Stimulated activated CD4-positive, alpha-beta T cell treated with anti-CD3 and anti-CD28 coated beads, TNF-alpha, amount 100 ng/mL, for 48 hours (primary cell): ENCODE data around the gene CPZ.

ENCODE experiments used
- DNase-seq, 3 donors: peaks; one replicate each; pipeline ENCODE4 v3.0.0-alpha.2; 2020; ENCODE audit warnings: low read depth in 3 of 3

CPZ gene

DNA sequence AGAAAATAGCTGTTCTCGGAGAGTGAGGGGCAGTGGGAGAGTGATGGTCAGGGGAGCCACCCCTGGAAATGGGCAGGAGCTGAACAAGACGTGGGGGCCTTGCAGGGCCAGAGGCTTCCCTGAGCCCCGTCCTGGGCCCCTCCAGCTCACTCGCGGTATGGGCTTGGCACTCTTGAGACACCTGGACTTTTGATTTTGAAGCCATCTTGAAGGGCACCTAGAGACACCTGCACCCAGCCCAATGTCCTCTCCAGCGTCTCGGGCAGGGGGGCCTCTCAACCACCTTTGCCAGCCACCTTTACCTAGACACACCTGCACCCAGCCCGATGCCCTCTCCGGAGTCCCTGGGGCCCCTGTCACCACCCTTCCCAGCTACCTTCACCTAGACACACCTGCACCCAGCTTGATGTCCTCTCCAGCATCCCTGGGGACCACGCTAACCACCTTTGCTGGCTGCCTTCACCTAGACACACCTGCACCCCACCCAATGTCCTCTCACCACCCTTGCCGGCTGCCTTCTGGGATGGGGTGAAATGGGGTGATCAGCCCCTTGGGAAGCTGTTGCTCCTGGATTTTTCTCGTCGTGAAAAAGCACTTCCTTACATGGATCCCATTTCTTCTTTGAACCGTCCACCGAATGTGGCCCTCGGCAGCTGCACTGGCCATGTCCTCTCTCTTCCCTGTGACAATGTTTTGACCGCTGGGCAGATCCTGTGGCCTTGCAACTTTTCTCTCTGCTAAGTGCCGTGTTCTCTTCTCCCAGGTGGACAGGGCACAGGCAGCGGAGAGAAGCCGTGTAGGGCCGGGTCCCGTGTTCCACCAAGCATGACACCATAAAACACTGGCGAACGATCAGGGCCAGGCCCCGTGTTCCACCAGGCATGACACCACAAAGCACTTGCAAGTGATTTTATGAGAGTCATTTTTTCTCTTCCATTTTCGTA, 47.5 kb downstream of the CPZ start:
- no peak for DNase-seq

DNA sequence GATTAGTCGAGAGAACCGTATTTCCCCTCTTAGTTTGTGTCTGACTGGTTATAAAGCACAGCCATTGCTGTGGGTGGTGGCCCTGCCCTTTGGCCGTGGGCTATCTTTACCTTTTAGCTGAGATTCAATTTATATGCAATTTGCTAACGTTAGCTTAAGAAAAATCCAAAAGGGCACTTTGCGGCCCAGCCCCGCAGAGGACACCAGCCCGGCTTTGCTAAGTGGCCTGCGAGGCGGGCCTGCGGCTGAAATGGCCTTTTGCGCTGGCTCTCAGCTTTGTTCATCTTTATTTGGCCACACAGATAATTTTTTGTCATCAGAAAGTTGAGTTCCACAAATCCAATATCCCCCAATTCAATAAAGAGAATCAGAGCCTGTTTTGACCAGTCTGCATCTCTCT, 48.3 kb downstream of the CPZ start:
- DNase-seq: no peak

DNA sequence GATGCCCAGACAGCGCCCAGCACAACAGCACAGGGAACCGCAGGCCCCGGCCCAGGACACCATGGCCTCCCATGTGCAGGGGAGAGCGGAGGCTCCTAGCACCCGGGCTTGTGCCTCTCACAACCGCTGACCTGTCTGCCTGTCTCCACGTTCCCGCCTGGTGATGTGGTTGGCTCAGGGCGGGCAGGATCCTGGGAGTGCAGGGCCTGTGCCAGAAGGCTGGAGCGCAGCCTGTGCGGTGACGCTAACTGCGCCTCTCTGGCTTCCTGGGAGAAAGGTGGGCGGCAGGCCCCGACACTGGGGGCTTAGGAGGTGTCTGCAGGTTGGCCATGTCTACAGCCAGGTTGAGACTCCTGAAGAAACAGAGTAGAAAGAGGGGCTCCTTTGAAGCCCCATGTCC, 48.7 kb downstream of the CPZ start:
- DNase-seq: no peak

DNA sequence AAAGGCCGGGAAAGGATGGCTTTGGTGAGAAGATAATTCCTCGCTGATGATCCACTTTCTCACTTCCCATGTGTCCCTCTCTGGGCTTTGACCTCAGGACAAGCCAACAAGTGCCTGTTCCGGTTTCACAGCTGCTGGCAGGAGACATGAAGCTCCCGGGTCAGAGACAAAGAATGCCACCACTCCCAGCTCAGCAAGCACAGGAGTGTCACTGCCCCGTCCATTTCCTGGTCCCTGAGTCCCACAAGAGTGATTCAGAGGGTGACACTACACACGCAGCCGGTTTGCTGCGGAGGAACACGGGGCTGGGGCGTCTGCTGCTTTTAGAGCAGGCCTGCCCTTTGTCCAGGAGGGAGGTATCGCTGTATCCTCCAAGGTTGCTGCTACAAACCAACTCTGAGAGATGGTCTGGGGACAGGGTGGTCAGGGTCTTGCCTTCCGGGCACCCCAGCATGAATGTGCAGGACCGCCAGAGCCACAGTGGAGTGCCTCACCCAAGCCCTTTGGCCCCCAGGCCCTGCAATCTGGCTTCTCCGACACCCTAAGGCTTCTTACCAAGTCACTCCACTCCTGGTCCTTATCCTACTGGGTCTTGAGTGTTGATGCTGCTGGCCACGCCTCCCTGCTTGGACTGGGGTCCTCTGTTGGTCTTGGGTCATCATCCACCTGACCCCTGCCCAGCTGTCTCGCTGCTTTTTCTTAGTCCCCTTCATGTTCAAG, 49.5 kb downstream of the CPZ start:
- no peak for DNase-seq

DNA sequence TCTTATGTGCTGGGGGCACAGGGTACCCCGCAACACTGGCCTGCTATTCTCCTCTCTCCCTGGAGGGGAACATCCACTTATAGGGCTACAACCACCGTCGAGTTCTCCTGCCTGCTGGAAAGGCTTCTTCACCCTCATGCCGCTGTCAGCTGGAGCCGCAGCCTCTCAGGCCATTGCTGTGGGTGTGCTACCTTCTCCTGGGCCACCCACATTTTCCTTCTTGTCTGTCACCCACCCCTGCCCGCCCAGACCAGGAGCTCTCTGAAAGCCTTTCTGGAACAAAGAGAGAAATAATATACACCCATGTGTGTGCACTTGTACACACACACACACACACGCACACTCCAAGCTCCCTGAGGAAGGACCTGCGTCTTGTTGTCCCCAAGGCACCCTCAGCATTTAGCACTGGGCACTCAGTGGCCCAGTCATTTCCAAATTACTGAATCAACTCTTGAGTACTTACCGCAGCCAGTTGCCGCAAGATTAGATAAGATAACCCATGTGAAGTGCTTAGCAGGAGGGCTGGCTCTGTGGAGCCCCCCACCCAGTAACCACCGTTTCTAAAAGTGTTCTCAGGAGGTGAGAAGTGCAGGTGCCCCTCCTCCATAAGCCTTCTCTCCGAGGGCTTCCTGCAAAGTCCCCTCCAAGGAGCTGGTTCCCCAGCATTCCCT, 50.2 kb downstream of the CPZ start:
- no peak for DNase-seq

DNA sequence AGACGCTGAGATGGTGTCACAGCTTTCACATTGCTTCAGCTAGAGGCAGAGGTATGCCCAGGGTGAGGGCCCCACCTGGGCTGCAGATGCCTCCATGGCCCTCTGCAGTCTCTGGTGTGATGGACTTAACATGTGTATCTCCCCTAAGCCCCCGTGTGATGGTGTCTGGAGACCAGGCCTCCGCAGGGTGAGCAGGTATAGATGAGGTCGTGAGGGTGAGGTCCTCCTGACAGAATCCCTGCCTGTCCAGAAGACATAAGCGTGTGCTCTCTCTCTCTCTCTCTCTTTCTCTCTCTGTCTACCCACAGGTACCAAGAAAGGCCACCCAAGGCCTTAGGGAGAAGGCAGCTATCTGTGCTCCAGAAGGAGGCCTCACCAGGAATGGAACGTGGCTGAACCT, 50.9 kb downstream of the CPZ start:
- DNase-seq: no peak

DNA sequence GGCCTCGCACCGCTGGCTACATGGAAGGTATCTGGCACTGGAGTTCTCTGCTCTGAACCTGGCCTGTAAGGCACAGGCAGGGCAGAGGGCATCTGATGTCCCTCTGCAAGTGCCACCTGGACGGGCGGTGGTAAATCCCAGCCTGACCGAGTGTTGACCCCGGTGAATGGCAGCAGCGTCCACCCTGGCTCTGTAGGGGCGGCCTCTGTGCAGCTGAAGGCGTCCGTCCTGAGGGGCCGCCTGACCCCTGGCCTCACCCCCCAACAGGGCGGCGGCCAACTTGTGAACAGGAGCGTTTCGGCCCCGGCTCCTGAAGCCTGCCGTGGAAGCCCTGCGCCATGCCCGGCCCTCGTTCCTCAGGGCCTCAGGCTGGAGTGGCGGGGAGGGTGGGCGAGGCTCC, 51.4 kb downstream of the CPZ start:
- no peak for DNase-seq

DNA sequence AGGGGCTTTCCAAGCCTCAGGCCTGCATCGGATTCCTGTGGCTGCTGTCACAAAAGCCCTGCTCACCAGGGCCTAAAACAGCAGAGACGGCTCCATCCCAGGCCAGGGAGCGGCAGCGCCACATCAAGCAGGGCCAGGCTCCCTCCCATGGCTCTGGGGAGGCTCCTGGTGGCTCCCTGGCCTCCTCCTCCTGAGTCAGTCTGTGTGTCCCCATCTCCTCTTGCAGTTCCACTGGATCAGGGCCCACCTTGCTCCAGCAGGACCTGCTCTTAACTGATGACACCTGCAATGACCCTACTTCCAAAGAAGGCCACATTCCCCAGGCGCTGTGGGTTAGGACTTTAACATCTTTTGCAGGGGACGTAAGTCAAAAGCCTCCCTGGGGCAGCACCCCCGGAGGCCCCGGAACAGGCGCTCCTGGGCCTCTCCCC, 51.9 kb downstream of the CPZ start:
- DNase-seq: no peak

DNA sequence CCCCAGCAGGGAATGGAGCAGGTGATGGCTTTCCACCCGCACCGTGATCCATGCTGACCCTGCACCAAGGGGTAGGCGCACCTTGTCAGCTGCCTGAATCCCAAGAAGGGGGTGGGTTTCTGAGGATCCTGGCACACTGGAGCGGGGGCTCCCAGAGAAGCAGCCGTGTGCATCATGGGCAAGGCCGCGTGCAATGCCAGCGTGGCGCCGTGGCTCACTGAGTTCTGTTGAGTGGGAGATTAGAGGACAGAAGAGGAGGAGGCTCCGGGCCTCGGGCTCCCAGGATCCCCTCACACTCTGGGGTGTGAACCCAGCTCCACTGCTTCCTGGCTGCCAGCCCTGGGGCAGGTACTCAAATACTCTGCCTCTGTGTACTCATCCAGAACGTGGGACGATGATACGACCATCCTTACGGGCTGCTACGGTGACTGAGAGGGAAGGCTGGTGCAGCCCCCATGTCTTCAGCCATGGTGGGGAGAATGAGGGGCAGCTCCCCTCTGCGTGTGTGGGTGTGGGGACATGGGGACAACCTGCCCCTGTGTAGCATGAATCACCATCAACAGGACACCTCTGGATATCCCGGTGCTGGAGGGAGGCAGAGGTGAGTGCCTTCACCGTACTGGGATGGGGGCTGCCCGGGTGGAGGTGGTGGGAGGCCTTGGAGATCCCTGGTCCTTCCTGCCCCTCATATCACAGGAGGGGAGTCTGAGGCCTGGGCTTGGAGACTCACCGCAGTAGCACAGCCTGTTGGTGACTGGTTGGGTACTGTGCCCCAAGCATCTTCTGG, 52.6 kb downstream of the CPZ start:
- no peak for DNase-seq

DNA sequence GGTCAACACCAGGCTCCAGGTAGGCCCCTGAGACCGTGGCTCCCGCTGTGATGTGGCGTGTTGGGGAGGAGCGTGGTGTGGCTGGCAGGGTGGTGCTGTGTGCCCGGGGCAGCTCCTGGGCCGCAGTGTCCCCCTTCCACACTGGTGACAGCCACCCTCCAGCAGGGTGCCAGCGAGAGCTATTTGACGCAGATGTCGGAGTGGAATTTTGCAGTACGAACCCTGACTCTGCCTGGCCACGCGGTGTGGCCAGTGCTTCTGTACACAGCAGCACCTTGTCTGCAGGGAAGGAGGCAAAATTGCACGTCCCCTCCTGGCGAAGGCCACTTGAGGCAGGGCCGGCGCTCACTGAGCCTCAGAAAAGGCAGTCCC, 53.2 kb downstream of the CPZ start:
- DNase-seq: no peak

DNA sequence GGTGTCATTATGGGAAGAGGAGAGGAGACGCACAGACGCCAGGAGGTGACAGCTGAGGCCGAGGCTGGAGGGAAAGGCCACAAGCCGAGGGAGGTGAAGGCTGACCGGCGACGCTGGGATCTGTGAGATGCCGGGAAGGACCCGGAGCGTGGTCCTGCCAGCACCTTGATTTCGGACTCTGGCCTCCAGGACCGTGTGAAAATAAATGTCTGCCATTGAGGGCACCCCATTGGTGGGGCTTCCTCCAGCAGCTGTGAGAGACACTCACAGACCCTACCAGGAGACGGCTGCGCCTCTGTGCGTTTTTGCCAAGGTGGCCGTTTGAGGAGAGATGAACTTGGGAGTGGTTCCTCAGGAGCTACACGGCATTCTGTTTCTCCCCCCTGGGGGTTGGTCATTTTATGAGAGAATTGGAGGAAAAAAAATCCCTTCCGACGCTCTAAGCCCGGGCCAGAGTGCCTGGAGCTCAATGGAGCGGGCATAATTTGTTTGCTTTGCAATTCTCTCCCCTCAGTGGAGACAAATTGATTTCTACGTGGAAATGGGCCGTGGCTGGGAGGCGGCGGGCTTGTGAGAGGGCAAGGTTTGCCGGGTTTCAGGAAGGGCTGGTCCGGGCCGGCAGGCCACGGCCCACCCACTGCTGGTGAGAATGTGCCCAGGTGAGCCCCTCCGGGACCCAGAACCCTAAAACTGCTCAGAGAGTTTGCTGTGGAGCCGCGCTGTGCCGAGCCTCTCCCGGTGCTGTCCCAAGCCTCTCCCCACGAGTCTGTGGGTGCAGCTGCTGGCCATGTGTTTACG, 53.9 kb downstream of the CPZ start:
- DNase-seq: no peak

DNA sequence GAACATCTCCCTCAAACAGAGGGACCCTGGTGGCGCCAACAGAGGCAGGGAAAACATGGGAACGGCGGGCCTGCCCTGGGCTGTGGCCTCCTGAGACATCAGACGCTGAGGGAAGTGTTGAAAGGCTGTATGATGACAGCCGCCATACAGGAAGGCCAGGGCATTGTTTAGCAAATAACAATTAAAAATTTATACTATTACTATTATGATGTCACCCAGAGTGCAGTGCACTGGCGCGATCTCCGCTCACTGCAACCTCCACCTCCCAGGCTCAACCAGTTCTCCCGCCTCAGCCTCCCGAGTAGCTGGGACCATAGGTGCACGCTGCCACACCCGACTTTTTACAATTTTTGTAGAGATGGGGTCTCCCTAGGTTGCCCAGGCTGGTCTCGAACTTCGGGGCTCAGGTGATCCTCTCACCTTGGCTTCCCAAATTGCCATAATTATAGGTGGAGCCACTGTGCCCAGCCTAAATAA, 54.6 kb downstream of the CPZ start:
- no peak for DNase-seq

DNA sequence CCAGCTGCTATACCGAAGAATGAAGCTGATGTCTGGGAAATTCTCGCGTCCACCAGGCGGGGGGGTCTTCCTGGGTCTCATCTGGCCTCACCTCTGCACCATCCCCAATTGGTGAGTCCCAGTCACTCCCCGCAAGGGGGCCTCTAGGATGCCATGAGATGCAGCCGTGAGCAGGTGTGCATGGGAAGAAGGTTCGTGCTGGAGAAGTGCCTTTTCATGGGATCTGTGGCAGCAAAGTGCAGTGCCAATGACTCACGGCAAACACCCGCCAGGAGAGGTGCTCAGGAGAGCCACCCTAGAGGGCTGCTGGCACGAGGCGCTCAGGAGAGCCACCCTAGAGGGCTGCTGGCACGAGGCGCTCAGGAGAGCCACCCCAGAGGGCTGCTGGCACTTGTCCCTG, 55.1 kb downstream of the CPZ start:
- DNase-seq: no peak

DNA sequence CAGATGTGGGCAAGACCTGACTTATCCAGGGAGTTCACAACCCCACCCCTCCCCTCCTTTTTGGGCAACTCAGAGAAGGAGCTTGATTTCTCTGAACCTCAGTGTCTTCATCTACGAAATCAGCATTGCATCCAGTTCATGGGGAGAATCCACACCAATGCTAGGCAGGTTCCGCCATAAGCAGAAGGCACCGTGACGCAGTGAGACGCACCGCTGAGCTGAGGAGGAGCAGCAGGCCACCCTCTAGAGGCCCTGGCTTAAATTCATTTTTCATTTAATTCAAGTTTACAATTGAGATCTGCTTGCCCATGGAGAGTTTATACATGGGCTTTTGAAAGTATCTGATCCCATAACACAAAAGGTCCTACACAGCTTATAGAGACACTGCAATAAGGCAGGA, 55.7 kb downstream of the CPZ start:
- no peak for DNase-seq

DNA sequence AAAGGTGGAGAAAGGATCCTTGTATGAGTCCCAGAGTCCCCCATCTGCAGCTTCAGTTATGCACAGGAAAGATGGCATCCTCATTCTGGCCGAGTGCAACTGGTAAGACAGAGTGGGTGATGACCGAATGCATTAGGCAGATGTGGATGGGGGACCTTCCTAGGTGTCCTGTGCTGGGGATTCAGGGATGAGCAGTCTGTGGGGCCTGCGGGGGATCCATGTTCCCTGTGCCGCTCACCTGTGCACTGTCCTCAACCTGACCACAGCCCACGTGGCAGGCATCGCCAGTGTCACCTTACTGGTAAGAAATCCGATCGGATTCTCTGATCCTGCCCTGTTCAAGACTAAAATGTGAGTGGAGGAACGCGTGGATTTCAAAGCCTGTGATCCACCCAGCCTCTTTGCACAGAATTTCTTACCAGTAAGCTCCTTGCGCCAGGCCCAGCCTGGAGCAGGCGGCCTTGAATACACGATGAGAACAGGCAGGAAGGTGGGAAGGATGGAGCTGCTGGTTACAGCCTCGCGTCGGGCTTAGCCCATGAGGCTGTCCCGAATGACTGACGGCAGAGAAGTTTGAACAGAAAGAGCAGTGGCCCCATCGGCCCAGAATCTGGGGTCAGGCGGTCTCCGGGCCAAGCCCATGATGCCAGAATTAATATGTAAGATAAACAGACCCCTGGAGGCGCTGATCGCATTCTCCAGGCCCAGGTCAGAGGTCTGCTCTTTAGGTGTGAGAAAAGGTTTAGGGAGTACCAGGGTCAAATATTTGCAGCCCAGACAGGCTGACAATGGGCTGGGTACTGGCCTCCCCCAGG, 56.5 kb downstream of the CPZ start:
- no peak for DNase-seq

DNA sequence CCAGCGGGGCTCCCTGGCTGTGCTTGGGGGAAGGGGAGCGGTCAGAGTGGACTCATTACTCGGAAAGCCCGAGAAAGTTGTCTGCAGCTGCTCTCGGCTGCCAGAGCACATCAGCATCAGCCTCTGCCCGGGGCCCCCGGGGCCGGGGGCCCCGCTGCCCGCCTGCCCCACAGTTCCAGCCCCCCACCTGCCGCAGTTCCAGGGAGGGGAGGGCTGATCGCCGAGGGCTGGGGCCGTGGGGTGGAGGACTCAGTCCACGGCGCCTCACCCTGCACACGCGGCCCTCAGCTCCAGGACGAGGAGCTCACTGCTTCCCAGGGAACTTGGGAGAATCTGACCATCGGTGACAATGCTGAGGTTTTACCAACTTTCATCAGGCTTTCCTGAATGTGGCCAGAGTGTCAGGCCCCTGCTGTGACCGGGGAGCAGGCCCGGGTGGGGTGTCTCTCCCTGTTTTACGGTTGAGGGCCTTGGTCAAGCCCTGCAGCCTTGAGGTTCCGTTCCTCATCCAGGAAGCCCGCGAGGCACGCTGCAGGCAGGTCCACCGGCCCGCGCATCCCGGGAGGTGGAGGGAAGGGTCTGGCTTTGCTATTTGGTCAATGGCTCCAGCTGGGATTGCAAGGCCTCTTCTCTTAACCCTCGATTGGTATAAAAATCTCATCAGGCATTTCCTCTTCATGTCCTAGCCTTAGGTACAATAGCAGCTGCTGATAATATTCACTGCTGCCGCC, 57.2 kb downstream of the CPZ start:
- no peak for DNase-seq

DNA sequence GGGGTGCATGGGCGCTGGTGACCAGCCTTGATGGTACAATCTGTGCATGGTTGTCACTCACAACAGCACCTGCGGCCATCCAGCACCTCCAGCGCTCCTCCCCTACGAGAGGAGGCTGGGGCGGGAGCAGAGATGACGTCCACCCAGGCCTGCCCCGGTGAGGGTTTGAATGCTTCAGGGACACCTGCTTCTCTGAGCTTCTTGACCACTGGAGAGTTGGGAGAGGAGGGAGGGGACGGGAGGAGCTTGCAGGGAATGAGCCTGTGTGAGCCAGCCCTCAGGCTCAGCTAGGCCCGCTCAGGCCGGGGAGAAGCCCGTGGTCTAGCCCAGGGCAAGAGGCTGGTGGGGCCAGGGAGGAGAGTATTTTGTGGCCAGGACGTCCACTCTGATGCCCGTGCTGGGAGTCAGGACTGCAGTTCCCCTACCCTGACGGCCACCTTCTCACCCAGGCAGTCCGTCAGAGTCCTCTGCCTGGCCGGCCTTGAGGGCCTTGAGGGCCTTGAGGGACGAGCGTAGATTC, 59.2 kb downstream of the CPZ start:
- DNase-seq: no peak

DNA sequence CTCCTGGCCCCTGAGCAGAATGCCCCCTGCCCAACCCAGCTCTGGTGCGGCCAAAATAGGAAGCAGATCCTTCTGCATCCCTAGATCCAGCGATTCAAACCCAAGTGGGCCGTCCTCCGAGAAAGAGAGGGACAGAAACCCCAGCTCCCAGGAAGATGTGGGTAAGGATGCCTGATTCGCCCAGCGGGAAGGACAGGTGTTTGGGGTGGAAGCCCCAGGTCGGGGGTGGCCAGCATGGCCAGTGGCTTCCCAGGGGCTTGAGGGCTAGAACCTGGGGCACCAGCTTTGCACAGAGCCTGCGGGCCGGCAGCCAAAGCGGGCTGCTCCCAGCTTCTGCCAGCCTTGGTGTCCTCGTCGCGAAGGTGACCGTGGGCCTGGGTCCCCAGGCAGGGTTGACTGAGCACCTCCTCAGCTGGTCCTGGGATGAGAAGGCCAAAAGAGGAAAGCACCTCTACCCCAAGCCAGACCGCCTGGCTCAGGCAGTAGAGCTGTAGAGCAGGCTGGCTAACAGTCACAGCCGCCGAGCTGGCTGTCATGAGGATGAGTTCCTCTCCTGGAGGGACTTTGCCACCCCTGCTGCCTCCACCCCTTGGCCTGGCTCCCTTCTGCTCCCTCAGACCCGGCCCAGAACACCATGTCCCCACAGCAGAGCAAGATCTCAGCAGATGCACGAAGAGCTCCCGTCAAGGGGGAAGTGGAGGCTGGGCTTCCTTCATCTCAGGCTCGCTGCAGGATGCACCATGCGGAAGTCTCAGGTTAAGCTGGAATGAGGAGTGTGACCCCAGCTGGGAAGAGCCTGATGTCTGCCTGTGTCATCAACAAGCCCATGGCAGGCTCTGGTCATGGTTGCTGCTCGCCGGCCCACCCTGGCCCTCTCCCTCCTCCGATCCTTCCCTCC, 59.9 kb downstream of the CPZ start:
- no peak for DNase-seq
